Upper lobe of left lung (tissue), 4 donors: ENCODE measurements around the gene GPR82.

Experiments
- CTCF ChIP-seq, 6 experiments: fragments of 450-650 bp in 4 of 6; fragments of 200-600 bp in 2 of 6; sonication (generic) in 2 of 6; IDR thresholded peaks; one replicate each; pipeline ENCODE4 v1.5.1; 2016 to 2019; ENCODE audit warnings: antibody characterized with exemption in 6 of 6
- POLR2A ChIP-seq, 4 donors: fragments of 450-650 bp; IDR thresholded peaks; one replicate each; pipeline ENCODE4 v1.5.1; 2016 to 2017; ENCODE audit warnings: antibody characterized with exemption in 4 of 4, mild to moderate bottlenecking in 2 of 4
- POLR2AphosphoS5 ChIP-seq, 2 donors: sonication (generic); formaldehyde crosslinking; IDR thresholded peaks; one replicate each; pipeline ENCODE4 v1.5.1; 2017; ENCODE audit warnings: antibody characterized with exemption in 2 of 2

GRCh38 chrX:41689711-41690110 is 34.3 kb upstream of the GPR82 start:
- no peak for TF ChIP-seq CTCF (IDR thresholded peaks at IDR 0.05)
- no peak for TF ChIP-seq POLR2A (IDR thresholded peaks at IDR 0.05)
- TF ChIP-seq POLR2AphosphoS5 (IDR thresholded peaks at IDR 0.05), result no peak
